D721Med (cell line): Measurements from ENCODE around the gene MARCHF2.
"Not testable (repeated sequence)": the region's sequence is repeated elsewhere in the genome, so short reads cannot be mapped to it uniquely, and the experiment has no call there.

ENCODE experiments used
- DNase-seq: peaks from one replicate; pipeline ENCODE4 v3.0.0; 2011; ENCODE audit warnings: low spot score; ENCODE audit not compliant: insufficient read length
- FAIRE-seq: peaks from 2 replicates; lab custom pipeline; 2011; peaks lifted over from hg19 to GRCh38; lab: Jason Lieb, UNC
- TF ChIP-seq, protein P1 (sequence below): IDR thresholded peaks from 2 replicates; pipeline ENCODE4 v1.5.1; 2012; ENCODE audit warnings: mild to moderate bottlenecking, control low read depth; ENCODE audit not compliant: insufficient read depth; ENCODE audit errors: missing control alignments

Gene MARCHF2

DNA sequence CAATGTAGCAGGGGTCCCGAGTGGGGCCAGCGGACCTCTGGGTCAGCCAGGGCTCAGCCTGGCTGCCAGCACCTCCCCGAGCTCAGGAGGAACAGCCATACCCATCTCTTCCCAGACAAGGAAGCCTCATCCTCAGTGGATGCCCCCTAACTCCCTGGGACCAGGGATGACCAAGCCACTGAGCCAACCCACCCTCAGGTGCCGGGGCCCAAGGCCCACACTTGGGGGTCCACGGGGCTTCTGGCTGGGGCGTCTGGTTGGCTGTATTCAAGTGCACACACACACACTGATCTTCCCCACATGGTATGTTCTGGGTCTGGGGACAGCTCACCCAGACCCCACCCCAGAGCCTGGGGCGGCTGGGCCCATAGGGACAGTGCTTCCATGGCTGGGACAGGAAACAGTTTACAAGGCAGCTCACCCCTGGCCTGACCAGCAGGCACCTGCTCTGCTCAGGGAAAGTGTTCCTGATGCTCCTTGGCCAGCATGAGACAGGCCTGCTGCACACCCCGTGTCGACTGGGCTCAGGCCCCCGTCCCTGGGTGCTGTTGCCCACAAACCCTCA is 15.3 kb upstream of the MARCHF2 start:
- FAIRE-seq: no peak
- TF ChIP-seq, protein P1, sequence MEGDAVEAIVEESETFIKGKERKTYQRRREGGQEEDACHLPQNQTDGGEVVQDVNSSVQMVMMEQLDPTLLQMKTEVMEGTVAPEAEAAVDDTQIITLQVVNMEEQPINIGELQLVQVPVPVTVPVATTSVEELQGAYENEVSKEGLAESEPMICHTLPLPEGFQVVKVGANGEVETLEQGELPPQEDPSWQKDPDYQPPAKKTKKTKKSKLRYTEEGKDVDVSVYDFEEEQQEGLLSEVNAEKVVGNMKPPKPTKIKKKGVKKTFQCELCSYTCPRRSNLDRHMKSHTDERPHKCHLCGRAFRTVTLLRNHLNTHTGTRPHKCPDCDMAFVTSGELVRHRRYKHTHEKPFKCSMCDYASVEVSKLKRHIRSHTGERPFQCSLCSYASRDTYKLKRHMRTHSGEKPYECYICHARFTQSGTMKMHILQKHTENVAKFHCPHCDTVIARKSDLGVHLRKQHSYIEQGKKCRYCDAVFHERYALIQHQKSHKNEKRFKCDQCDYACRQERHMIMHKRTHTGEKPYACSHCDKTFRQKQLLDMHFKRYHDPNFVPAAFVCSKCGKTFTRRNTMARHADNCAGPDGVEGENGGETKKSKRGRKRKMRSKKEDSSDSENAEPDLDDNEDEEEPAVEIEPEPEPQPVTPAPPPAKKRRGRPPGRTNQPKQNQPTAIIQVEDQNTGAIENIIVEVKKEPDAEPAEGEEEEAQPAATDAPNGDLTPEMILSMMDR: no peak

DNA sequence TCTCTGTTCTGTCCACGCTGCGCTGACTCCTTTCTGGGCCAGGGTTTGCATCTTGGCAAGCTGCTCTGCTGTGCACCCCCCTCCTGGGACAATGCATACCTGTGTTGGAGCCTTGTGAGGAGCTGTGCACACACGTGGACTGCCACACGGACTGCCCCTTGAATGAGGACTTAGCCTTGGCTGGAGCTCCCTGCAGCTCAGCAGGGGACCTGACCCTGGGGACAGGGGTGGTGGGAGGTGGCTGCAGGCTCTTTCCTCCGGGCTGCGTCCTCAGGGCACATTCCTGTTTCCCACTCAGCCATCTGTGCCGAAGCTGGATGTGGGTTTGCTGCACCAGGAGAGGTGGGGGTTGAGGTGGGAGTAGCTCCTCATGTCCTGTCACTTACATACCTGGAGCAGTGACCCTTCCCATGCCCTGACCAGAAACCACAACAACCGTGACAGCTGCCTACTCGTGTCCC is 14.8 kb upstream of the MARCHF2 start:
- TF ChIP-seq, protein P1: no peak
- no peak for FAIRE-seq
- DNase-seq: no peak

More for the DNA sequence above, 15.3 kb upstream of the MARCHF2 start:
- DNase-seq: no peak

DNA sequence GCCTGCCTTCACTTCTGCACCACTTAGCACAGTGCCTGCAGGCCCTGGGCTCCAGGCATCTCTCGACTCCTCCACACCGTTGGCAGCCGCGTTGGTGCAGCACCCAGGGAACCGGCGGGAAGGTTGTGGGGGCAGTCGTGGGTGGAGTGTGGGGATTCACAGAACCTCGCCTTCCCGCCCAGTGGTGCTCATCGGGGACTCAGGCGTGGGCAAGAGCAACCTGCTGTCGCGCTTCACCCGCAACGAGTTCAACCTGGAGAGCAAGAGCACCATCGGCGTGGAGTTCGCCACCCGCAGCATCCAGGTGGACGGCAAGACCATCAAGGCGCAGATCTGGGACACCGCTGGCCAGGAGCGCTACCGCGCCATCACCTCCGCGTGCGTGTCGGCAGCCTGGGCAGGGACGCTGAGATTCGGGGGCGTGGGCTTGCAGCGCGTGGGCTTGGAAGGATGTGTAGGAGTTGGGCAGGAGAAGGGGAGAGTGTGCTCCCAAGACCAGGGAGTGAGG is 13.4 kb upstream of the MARCHF2 start:
- DNase-seq (no peak), FAIRE-seq (no peak)
- TF ChIP-seq, protein P1: no peak

DNA sequence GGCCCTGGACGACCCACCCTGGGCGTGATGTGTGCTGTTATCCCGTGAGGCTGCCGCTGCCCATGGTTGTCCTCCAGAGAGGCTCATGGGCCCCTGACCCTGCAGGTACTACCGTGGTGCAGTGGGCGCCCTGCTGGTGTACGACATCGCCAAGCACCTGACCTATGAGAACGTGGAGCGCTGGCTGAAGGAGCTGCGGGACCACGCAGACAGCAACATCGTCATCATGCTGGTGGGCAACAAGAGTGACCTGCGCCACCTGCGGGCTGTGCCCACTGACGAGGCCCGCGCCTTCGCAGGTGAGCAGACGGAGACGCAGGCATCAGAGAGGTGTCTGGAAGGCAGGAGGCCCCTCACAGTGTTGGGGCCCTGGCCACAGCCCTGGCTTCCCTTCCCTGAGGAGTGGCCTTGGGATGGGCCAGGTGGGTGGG is 11.1 kb upstream of the MARCHF2 start:
- DNase-seq (no peak), FAIRE-seq (no peak)
- TF ChIP-seq, protein P1: no peak

DNA sequence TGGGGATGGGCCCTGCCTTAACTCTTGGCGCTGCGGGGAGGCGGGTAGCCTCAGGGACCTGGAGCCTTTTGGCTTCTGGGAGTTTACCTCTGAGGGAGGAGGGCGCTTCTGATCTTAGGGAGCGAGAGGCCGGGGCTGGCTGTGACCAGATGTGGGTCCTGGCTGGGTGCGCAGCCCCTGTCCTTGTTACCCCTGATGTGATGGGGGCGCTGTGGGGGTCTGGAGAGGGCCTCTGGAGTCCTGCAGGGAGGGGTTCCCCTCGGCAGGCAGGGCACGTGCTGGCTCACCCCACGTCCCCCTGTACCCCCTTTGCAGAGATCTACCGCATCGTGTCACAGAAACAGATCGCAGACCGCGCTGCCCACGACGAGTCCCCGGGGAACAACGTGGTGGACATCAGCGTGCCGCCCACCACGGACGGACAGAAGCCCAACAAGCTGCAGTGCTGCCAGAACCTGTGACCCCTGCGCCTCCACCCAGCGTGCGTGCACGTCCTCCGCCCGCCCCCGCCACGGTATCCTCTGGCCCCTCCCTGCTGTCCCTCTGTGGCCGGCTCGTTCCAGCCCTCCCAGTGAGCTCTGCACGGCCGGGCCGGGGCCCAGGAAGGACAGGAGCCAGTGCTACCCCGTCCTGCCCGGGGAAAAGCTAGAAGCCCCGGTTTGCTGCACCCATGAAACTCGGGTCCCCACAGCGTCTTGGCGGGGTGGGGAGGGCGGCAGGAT is 9.8 kb upstream of the MARCHF2 start:
- DNase-seq (no peak), FAIRE-seq (no peak)
- TF ChIP-seq, protein P1: no peak

DNA sequence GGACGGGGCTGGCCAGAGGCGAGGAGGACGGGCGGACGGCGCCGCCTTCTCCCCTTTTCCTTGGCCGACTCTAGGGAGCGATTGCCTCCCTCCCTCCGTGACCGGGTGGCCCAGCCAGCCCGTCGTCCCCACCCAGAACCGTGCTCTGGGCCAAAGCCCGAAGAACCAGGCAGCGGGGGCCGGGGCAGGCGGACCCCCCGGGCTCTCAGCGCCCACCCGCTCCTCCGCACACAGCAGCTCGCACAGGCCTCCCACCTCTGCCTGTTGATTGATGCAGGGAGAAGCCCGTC is 9.3 kb upstream of the MARCHF2 start:
- TF ChIP-seq, protein P1: no peak
- DNase-seq (no peak), FAIRE-seq (no peak)

DNA sequence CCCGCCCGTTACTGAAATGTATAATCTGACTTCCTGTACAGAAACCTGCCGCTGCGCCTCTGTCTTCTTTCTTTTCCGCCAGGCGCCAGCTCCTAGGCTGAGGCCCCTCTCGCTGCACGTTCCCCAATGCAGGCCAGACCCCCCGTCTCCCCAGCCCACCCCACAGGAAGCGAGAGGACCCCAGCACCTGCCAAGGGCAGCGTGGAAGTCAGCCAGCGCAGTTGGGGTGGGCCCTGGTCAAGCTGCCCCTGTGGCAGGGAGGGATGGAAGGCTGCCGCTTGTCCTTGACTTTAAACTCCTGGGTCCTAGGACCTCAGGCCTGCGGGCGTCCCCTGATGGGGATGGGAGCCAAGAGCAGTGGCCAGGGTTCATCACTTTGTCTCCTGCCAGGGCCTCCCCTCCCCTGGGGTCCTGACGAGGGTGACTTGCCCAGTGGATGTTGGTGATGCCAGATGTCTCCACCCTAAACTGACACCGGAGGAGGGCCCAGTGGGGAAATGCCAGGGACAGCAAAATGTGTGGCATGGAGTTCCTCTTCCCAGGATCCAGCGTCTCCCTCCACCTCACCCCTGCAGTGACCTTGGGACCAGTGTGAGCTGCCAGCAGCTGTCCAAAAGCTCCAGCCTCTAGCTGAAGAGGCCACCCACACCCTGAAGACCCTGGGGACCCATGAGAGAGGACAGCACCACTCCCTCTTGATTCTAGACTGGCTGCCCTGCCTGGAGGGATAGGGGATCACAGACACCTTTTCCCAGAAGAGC is 8.5 kb upstream of the MARCHF2 start:
- FAIRE-seq (no peak), DNase-seq (no peak)
- TF ChIP-seq, protein P1: no peak

DNA sequence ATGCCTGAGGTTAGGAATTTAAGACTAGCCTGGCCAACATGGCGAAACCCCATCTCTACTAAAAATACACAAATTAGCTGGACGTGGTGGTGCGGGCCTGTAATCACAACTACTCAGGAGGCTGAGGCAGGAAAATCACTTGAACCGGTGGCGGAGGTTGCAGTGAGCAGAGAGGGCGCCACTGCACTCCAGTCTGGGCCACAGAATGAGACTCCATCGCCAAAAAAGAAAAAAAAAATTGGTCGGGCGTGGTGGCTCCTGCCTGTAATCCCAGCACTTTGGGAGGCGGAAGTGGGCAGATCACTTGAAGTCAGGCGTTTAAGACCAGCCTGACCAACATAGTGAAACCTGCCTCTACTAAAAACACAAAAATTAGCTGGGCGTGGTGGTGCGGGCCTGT is 2.4 kb upstream of the MARCHF2 start:
- not testable (repeated sequence) for FAIRE-seq, DNase-seq
